ENCODE measurements around the gene PPP1R18. TPM values are rescaled to one million over a fixed set of nuclear protein-coding genes. Genes with fewer than 3 reads are reported as not detected.
A peak's percentile ranks its signal among the peaks of the same experiment; 100 is the strongest.

PPP1R18 gene
- total and polyA plus RNA-seq, 9 of the 15 experiments (the other 6 are each of a cell fraction or from before 2014, with no cell fraction given) = 12.0 to 99.2 (median 42.6) TPM

GRCh38 chr6:30730601-30731435 lies 44.4 kb upstream of the PPP1R18 start (continued):
- no peak for TF ChIP-seq JUN (IDR thresholded peaks at IDR 0.05; ENCODE audit: borderline replicate concordance, low read depth, low read length)
- peak; percentile 49; the same call in 1 of the 2 replicates for TF ChIP-seq JUN (CRISPR knock-in tag; IDR thresholded peaks at IDR 0.05; ENCODE audit: borderline replicate concordance)
- peak; percentile 71 for TF ChIP-seq MAX (CRISPR knock-in tag; IDR thresholded peaks at IDR 0.05)
- TF ChIP-seq CBX3 (IDR thresholded peaks at IDR 0.05; ENCODE audit: borderline replicate concordance in 1 of 2, low read length in 2 of 2) = peak in 1 of 2 experiments; percentile 48; a peak in 1 of 3 replicates
- TF ChIP-seq THAP12 (CRISPR knock-in tag; IDR thresholded peaks at IDR 0.05) = 0 out of 2 replicates have a peak, but pooled peaks have one; percentile 14
- TF ChIP-seq RBFOX2 (IDR thresholded peaks at IDR 0.05; ENCODE audit: low read depth, low read length) = peak; percentile 60
- TF ChIP-seq VEZF1 (CRISPR knock-in tag; IDR thresholded peaks at IDR 0.05) = 0 out of 2 replicates have a peak, but pooled peaks have one; percentile 19
- TF ChIP-seq PTBP1 (IDR thresholded peaks at IDR 0.05; ENCODE audit: low read depth, low read length) = no peak
- peak; percentile 71; the same call in 1 of the 2 replicates for TF ChIP-seq STAG1 (CRISPR knock-in tag; IDR thresholded peaks at IDR 0.05; ENCODE audit: borderline replicate concordance)
- peak; percentile 32 for TF ChIP-seq NEUROD1 (IDR thresholded peaks at IDR 0.05; ENCODE audit: borderline replicate concordance, low read depth, low read length, partially characterized antibody)
- no peak for TF ChIP-seq USF2 (CRISPR knock-in tag; IDR thresholded peaks at IDR 0.05)
- TF ChIP-seq CREM (IDR thresholded peaks at IDR 0.05; ENCODE audit: low read depth) = peak; percentile 65; the same call in 1 of the 2 replicates
- no peak for TF ChIP-seq WHSC1 (IDR thresholded peaks at IDR 0.05; ENCODE audit: low read length)
- TF ChIP-seq RERE (CRISPR knock-in tag; IDR thresholded peaks at IDR 0.05; ENCODE audit: borderline replicate concordance) = no peak
